Lower leg skin (tissue), 4 donors: Measurements from ENCODE around the gene ANKRD52. TPM values are rescaled to one million over a fixed set of nuclear protein-coding genes. Genes with fewer than 3 reads are reported as not detected.
A peak's percentile ranks its signal among the peaks of the same experiment; 100 is the strongest.

Experiments used
- DNase-seq, 2 donors: peaks; one replicate each; pipeline ENCODE4 v3.0.0-alpha.2; 2019; ENCODE audit warnings: low spot score in 2 of 2
- H3K4me3 ChIP-seq: fragments of 200-600 bp; sonication (generic); 2 replicates; pipeline ENCODE4 v1.5.1; 2017; ENCODE audit warnings: mild to moderate bottlenecking, low read depth; ENCODE audit not compliant: poor library complexity, severe bottlenecking
- CTCF ChIP-seq, 3 donors: fragments of 450-650 bp; IDR thresholded peaks; one replicate each; pipeline ENCODE4 v1.5.1; 2016; ENCODE audit warnings: antibody characterized with exemption in 3 of 3, mild to moderate bottlenecking in 3 of 3, moderate library complexity in 2 of 3
- POLR2A ChIP-seq, 2 donors: fragments of 450-650 bp; IDR thresholded peaks; one replicate each; pipeline ENCODE4 v1.6.1; 2016 to 2017; ENCODE audit warnings: antibody characterized with exemption in 2 of 2, mild to moderate bottlenecking in 1 of 2, moderate library complexity in 1 of 2
- WGBS, 2 donors: methylation state at CpG; one replicate each; pipeline ENCODE4 v1.1.5; 2018; 5-methylcytosine and 5-hydroxymethylcytosine counted together
- intact Hi-C: fragments of 100-400 bp; cut with DNase I; formaldehyde crosslinking; loops from one replicate; pipeline ENCODE4 v1.15.0; 2023; ENCODE audit warnings: low total_unique reads
- total RNA-seq, 4 donors: library from RNA; depleted of rRNA; stranded (reverse); fragments of >200 nt; gene quantifications; one replicate each; pipeline ENCODE4 v1.1.0, GENCODE V29; 2016

ANKRD52 gene
- total RNA-seq, 4 donors from 2014 or later = 15.6 to 22.3 (median 18.7) TPM

GRCh38 chr12:56189918-56190694 is 68.1 kb downstream of the ANKRD52 start:
- DNase-seq = peak; percentile 81 to 96
- WGBS, 2 donors = 1% methylated on average over 41 to 42 of the region's 42 CpGs
- TF ChIP-seq POLR2A (IDR thresholded peaks at IDR 0.05) = no peak
- no peak for TF ChIP-seq CTCF (IDR thresholded peaks at IDR 0.05)
- intact Hi-C loops = loop anchor here (5.0 kb wide), 2 partner anchors 63 to 277 kb away; partner anchors contain the start of genes ESYT1 and SPRYD4
- peak overlapping the region; percentile 85 for H3K4me3 ChIP-seq

GRCh38 chr12:56189099-56189917 is 68.9 kb downstream of the ANKRD52 start, which contains the start of gene SMARCC2:
Gene SMARCC2 (minus strand): TSS chr12:56189483. CDS start chr12:56189461, 22 bp downstream.
- TF ChIP-seq CTCF (IDR thresholded peaks at IDR 0.05) = peak in 1 of 3 donors; percentile 57
- TF ChIP-seq POLR2A (IDR thresholded peaks at IDR 0.05) = no peak
- peak within 1 kb of the TSS; percentile 85 for H3K4me3 ChIP-seq
- DNase-seq = peak; percentile 85 to 97
- intact Hi-C loops = loop anchor here (5.0 kb wide), 1 partner anchor 62 kb away; the partner anchor contains the start of gene ESYT1
- 0 to 1% methylated on average over 38 to 52 of the region's 93 CpGs for WGBS, 2 donors

GRCh38 chr12:56188778-56189098 is 69.4 kb downstream of the ANKRD52 start:
- no peak for TF ChIP-seq CTCF (IDR thresholded peaks at IDR 0.05)
- no peak for TF ChIP-seq POLR2A (IDR thresholded peaks at IDR 0.05)
- peak overlapping the region; percentile 85 for H3K4me3 ChIP-seq
- intact Hi-C loops = loop anchor here (5.0 kb wide), 1 partner anchor 61 kb away; the partner anchor contains the start of gene ESYT1
- DNase-seq = no peak
- WGBS, 2 donors = 1% methylated on average over 15 to 16 of the region's 17 CpGs

GRCh38 chr12:56188131-56188777 is 69.9 kb downstream of the ANKRD52 start:
- WGBS, 2 donors = 7 to 11% methylated on average over 10 of the region's 10 CpGs
- no peak for DNase-seq
- H3K4me3 ChIP-seq = peak overlapping the region; percentile 85
- no peak for TF ChIP-seq CTCF (IDR thresholded peaks at IDR 0.05)
- TF ChIP-seq POLR2A (IDR thresholded peaks at IDR 0.05) = no peak
- intact Hi-C loops = loop anchor here (5.0 kb wide), 1 partner anchor 61 kb away; the partner anchor contains the start of gene ESYT1

Other genes starting within 250 kb of the ANKRD52 start
- 1 to 10 TPM; 2.4 to 5.8 (median 3.4) TPM for gene IKZF4, start 237.3 kb downstream of the ANKRD52 start, total RNA-seq
- 1,000 to 10,000 TPM in 1 of 4 donors, 100 to 1,000 TPM in 3; 390 to 2,886 (median 552) TPM for gene RPS26, start 216.5 kb downstream of the ANKRD52 start, total RNA-seq
- 100 to 1,000 TPM; 177 to 209 (median 202) TPM for gene ERBB3, start 178.2 kb downstream of the ANKRD52 start, total RNA-seq
- gene PA2G4, start 153.8 kb downstream of the ANKRD52 start, total RNA-seq = 100 to 1,000 TPM; 118 to 201 (median 130) TPM
- 1,000 to 10,000 TPM; 3,201 to 5,967 (median 4,725) TPM for gene RPL41, start 141.8 kb downstream of the ANKRD52 start, total RNA-seq
- gene ZC3H10, start 140.1 kb downstream of the ANKRD52 start, total RNA-seq = 1 to 10 TPM; 3.4 to 4.4 (median 3.7) TPM
- 10 to 100 TPM; 51.2 to 84.1 (median 64.9) TPM for gene ESYT1, start 130.1 kb downstream of the ANKRD52 start, total RNA-seq
- 10 to 100 TPM in 3 of 4 donors, 1 to 10 TPM in 1; 9.0 to 40.1 (median 22.5) TPM for gene MYL6B, start 105.8 kb downstream of the ANKRD52 start, total RNA-seq
- gene MYL6, start 100.0 kb downstream of the ANKRD52 start, total RNA-seq = 1,000 to 10,000 TPM in 1 of 4 donors, 100 to 1,000 TPM in 3; 700 to 1,156 (median 824) TPM
- gene SMARCC2, start 68.9 kb downstream of the ANKRD52 start, total RNA-seq = 10 to 100 TPM; 55.3 to 90.5 (median 63.5) TPM
- 10 to 100 TPM; 33.3 to 46.5 (median 42.1) TPM for gene RNF41, start 36.5 kb downstream of the ANKRD52 start, total RNA-seq
- gene NABP2, start 34.0 kb downstream of the ANKRD52 start, total RNA-seq = 10 to 100 TPM in 3 of 4 donors, 1 to 10 TPM in 1; 9.9 to 23.1 (median 17.9) TPM
- not detected for gene SLC39A5, start 28.3 kb downstream of the ANKRD52 start, total RNA-seq
- 10 to 100 TPM in 1 of 4 donors, 1 to 10 TPM in 3; 2.8 to 11.0 (median 5.8) TPM for gene COQ10A, start 8.6 kb upstream of the ANKRD52 start, total RNA-seq
- gene CS, start 41.9 kb upstream of the ANKRD52 start, total RNA-seq = 100 to 1,000 TPM; 118 to 156 (median 150) TPM
- 10 to 100 TPM; 23.3 to 40.9 (median 37.7) TPM for gene CNPY2, start 57.6 kb upstream of the ANKRD52 start, total RNA-seq
- 10 to 100 TPM; 24.2 to 60.1 (median 28.9) TPM for gene PAN2, start 75.6 kb upstream of the ANKRD52 start, total RNA-seq
- gene IL23A, start 80.5 kb upstream of the ANKRD52 start, total RNA-seq = under 1 TPM in 1 of 4 donors, not detected in 3; 0.45 TPM
- 10 to 100 TPM; 60.8 to 98.4 (median 92.5) TPM for gene STAT2, start 101.7 kb upstream of the ANKRD52 start, total RNA-seq
- gene APOF, start 104.5 kb upstream of the ANKRD52 start, total RNA-seq = not detected
- 1 to 10 TPM; 2.9 to 6.5 (median 3.7) TPM for gene TIMELESS, start 191.0 kb upstream of the ANKRD52 start, total RNA-seq
- not detected for gene MIP, start 196.3 kb upstream of the ANKRD52 start, total RNA-seq
- 1 to 10 TPM; 1.3 to 2.3 (median 2.1) TPM for gene SPRYD4, start 210.2 kb upstream of the ANKRD52 start, total RNA-seq
- gene GLS2, start 229.8 kb upstream of the ANKRD52 start, total RNA-seq = 10 to 100 TPM in 1 of 4 donors, 1 to 10 TPM in 3; 4.3 to 12.6 (median 6.8) TPM